A673 (cell line): ENCODE results near the gene SGCG. TPM values are rescaled to one million over a fixed set of nuclear protein-coding genes. Genes with fewer than 3 reads are reported as not detected.
"Not testable (repeated sequence)": the region's sequence is repeated elsewhere in the genome, so short reads cannot be mapped to it uniquely, and the experiment has no call there.

Source experiments
- BruUV-seq: library from RNA; stranded (reverse); fragments of 400-500 nt; replicated peaks from 2 replicates; lab custom pipeline; 2021; lab: Mats Ljungman, UMichigan
- CTCF ChIA-PET: fragments of 300-600 bp; sonication (Branson Sonifier 250); formaldehyde crosslinking; loops from one replicate; lab custom pipeline; 2022; ENCODE audit warnings: antibody characterized with exemption; lab: Charles Lee
- POLR2A ChIA-PET: fragments of 300-600 bp; sonication (Branson Sonifier 250); formaldehyde crosslinking; loops from one replicate; lab custom pipeline; 2022; ENCODE audit warnings: antibody characterized with exemption; ENCODE audit not compliant: low non-redundant PET; lab: Charles Lee
- DNase-seq: peaks from one replicate; pipeline ENCODE4 v3.0.0-alpha.2; 2015; ENCODE audit warnings: low spot score
- H3K27ac ChIP-seq: fragments of 200-600 bp; sonication (generic); 2 replicates; pipeline ENCODE4 v1.5.1; 2016; ENCODE audit warnings: mixed run types, low read depth, mild to moderate bottlenecking, mixed read lengths, antibody characterized with exemption, low read length; ENCODE audit not compliant: poor library complexity, severe bottlenecking
- H3K27me3 ChIP-seq: fragments of 200-600 bp; sonication (generic); replicated peaks from 2 replicates; pipeline ENCODE4 v1.6.1; 2017; ENCODE audit warnings: mixed run types, low read depth, mild to moderate bottlenecking, mixed read lengths, antibody characterized with exemption, low read length; ENCODE audit not compliant: insufficient read depth, poor library complexity
- H3K36me3 ChIP-seq: fragments of 200-600 bp; sonication (generic); 2 replicates; pipeline ENCODE4 v1.6.1; 2016; ENCODE audit warnings: mixed run types, mild to moderate bottlenecking, mixed read lengths, antibody characterized with exemption, low read length; ENCODE audit not compliant: insufficient read depth, poor library complexity, severe bottlenecking
- H3K4me1 ChIP-seq: fragments of 200-600 bp; sonication (generic); 2 replicates; pipeline ENCODE4 v1.6.1; 2017; ENCODE audit warnings: mixed run types, mild to moderate bottlenecking, mixed read lengths, antibody characterized with exemption, low read length; ENCODE audit not compliant: insufficient read depth, poor library complexity, severe bottlenecking
- H3K4me3 ChIP-seq: fragments of 200-600 bp; sonication (generic); 2 replicates; pipeline ENCODE4 v1.5.1; 2016; ENCODE audit warnings: low read depth, mixed run types, mild to moderate bottlenecking, mixed read lengths, low read length; ENCODE audit not compliant: poor library complexity, severe bottlenecking
- H3K9me3 ChIP-seq: fragments of 200-600 bp; sonication (generic); 2 replicates; pipeline ENCODE4 v1.6.1; 2016; ENCODE audit warnings: mixed run types, low read depth, mild to moderate bottlenecking, mixed read lengths, antibody characterized with exemption, low read length; ENCODE audit not compliant: poor library complexity, severe bottlenecking
- EZH2 ChIP-seq: fragments of 200-600 bp; sonication (generic); IDR thresholded peaks from 2 replicates; pipeline ENCODE4 v1.6.1; 2017; ENCODE audit warnings: borderline replicate concordance, low read depth, mild to moderate bottlenecking, mixed read lengths, antibody characterized with exemption, low read length; ENCODE audit not compliant: poor library complexity, severe bottlenecking
- intact Hi-C: fragments of 100-400 bp; cut with micrococcal nuclease; formaldehyde crosslinking; loops from one replicate; pipeline ENCODE4 v1.10.0; 2022; ENCODE audit not compliant: unreplicated experiment
- total RNA-seq: library from RNA; stranded (reverse); gene quantifications from 2 replicates; pipeline ENCODE4 v1.2.3, GENCODE V29; 2021
- TF ChIP-seq, protein P1 (sequence below): fragments of 300-800, 200-600 bp; sonication (generic); conservative IDR thresholded peaks from 2 replicates; pipeline ENCODE4 v1.5.1; 2017; ENCODE audit warnings: low read depth, mild to moderate bottlenecking, antibody characterized with exemption, low read length, moderate library complexity, mixed read lengths

Gene SGCG
- total RNA-seq, 1 experiment from 2014 or later: 0.88 TPM

DNA sequence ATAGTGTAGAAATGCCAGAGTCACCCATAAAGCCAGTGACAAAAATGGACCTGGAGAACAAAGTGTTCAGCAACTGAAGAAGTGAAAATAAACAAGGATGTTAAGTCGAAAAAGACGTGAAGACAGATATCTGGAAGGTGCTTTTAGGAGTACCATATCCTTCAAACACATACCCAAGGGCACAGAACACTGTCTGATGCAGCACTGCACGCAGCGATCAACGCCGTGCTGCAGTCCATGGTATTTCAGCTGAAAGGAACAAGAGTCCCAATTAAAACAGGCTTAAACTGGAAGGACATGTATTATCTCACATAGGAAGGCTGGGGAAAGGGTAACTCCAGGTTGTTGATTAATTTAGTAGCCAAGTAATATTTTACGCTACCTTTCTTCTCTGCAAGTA is 108.2 kb downstream of the SGCG start:
- no peak for TF ChIP-seq EZH2
- TF ChIP-seq, protein P1, sequence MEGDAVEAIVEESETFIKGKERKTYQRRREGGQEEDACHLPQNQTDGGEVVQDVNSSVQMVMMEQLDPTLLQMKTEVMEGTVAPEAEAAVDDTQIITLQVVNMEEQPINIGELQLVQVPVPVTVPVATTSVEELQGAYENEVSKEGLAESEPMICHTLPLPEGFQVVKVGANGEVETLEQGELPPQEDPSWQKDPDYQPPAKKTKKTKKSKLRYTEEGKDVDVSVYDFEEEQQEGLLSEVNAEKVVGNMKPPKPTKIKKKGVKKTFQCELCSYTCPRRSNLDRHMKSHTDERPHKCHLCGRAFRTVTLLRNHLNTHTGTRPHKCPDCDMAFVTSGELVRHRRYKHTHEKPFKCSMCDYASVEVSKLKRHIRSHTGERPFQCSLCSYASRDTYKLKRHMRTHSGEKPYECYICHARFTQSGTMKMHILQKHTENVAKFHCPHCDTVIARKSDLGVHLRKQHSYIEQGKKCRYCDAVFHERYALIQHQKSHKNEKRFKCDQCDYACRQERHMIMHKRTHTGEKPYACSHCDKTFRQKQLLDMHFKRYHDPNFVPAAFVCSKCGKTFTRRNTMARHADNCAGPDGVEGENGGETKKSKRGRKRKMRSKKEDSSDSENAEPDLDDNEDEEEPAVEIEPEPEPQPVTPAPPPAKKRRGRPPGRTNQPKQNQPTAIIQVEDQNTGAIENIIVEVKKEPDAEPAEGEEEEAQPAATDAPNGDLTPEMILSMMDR: no peak
- no TSS peak for BruUV-seq

DNA sequence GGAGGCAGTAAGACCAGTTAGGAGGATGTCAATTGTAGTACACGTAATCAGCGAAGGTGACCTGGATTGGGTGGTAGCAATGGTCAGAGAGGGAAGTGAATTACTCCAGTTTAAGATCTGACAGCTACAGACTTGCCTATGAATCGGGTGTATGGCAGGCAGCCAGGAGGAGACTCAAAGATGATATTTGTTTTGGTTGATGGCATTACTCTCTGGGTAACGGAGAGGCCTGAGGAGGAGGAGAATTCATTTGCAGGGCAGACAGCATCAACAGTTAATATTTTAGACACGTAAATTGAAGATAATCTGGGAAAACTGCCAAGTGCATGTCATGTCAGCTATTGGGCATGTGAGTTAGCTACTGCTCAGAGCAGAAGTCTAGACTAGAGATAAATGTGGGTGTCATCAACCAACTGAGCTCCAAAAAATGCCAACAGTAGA is 109.2 kb downstream of the SGCG start:
- Histone ChIP-seq H3K9me3 (no peaks in the 10 kb centered on the region), H3K27ac (no peak overlapping the region), H3K4me3 (no peak overlapping the region), H3K27me3 (no peaks in the 10 kb centered on the region), H3K4me1 (no peaks in the 10 kb centered on the region), H3K36me3 (no peaks in the 10 kb centered on the region)
- POLR2A ChIA-PET: interaction anchor here (0.5 kb wide), 1 partner anchor 475 kb away, joined by 10 read pairs; no protein-coding TSS in a partner anchor
- CTCF ChIA-PET: no interaction called here
- TF ChIP-seq, protein P1: no peak
- no peak for TF ChIP-seq EZH2
- no TSS peak for BruUV-seq
- intact Hi-C loops: no loop called here
- DNase-seq: peak; percentile 27

More for the DNA sequence above, 108.2 kb downstream of the SGCG start:
- DNase-seq: no peak
- no peaks in the 10 kb centered on the region for H3K9me3 ChIP-seq
- H3K4me3 ChIP-seq: no peak overlapping the region
- ChIA-PET POLR2A (no interaction called here), CTCF (no interaction called here)
- H3K27ac ChIP-seq: no peak overlapping the region
- H3K36me3 ChIP-seq: no peaks in the 10 kb centered on the region
- H3K27me3 ChIP-seq: no peaks in the 10 kb centered on the region
- H3K4me1 ChIP-seq: no peaks in the 10 kb centered on the region
- intact Hi-C loops: no loop called here

DNA sequence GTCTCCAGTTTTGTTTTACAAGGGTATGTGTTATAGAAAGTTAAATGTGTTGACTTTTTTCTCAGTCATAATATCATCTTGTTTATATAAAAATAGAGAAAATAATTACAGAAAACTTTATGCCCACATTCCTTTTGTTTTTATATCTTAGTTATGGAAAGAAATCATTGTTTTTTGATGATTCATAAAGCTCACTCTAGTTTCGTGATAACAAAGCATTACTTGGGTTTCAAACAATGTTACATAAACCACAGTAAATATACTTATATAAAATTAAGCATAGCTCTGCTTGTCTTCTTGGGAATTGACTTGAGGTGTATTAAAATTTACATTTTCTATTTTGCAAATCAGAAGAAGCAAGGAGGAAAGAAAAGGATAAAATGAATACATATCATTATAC is 111.8 kb downstream of the SGCG start:
- TF ChIP-seq, protein P1: no peak
- TF ChIP-seq EZH2: no peak
- Histone ChIP-seq H3K4me1 (no peaks in the 10 kb centered on the region), H3K9me3 (no peaks in the 10 kb centered on the region), H3K27ac (no peak overlapping the region), H3K36me3 (no peaks in the 10 kb centered on the region), H3K27me3 (no peaks in the 10 kb centered on the region), H3K4me3 (no peak overlapping the region)
- DNase-seq: no peak
- ChIA-PET POLR2A (no interaction called here), CTCF (no interaction called here)
- no TSS peak for BruUV-seq
- intact Hi-C loops: no loop called here

DNA sequence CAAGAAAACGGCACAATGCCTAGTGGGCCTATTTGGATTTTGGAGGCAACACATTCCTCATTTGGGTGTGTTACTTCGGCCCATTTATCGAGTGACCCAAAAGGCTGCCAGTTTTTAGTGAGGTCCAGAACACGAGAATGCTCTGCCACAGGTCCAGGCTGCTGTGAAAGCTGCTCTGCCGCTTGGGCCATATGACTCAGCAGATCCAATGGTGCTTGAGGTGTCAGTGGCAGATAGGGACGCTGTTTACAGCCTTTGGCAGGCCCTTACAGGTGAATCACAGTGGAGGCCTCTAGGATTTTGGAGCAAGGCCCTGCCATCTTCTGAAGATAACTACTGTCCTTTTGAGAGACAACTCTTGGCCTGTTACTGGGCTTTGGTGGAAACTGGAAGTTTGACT is 134.1 kb downstream of the SGCG start:
- H3K36me3 ChIP-seq, DNase-seq, POLR2A ChIA-PET, H3K27me3 ChIP-seq, H3K9me3 ChIP-seq, H3K27ac ChIP-seq, H3K4me1 ChIP-seq, CTCF ChIA-PET, BruUV-seq, H3K4me3 ChIP-seq, intact Hi-C loops: not testable (repeated sequence)
